K562 (cell line): ENCODE data around the gene FNBP1. TPM values are rescaled to one million over a fixed set of nuclear protein-coding genes. Genes with fewer than 3 reads are reported as not detected.

Experiments used
- ATAC-seq: fragments of 200-7000 bp; cut with Tn5 transposase; 3 replicates; pipeline ENCODE4 v1.9.1; 2020; ENCODE audit warnings: moderate library complexity
- BruUV-seq: library from RNA; stranded (reverse); fragments of 400-500 nt; replicated peaks from 2 replicates; lab custom pipeline; 2021; lab: Mats Ljungman, UMichigan
- CTCF ChIA-PET: fragments of 300-600 bp; formaldehyde crosslinking; extraction: SDS; loops from one replicate; lab custom pipeline; 2021; ENCODE audit warnings: low intra/inter-chr PET ratio; lab: Yijun Ruan, JAX
- POLR2A ChIA-PET: fragments of 300-600, 350-650 bp; sonication (Branson Sonifier 250); formaldehyde crosslinking; extraction: SDS; loops from one replicate; lab custom pipeline; 2021; ENCODE audit warnings: antibody characterized with exemption, inconsistent platforms; lab: Yijun Ruan, JAX
- DNase-seq, 4 experiments: peaks; one replicate each; pipeline versions ENCODE4 v3.0.0 to v3.0.0-alpha.2; 2011 to 2018; ENCODE audit warnings: low spot score in 3 of 4, mixed read lengths in 3 of 4; ENCODE audit errors: extremely low read depth in 1 of 4
- FAIRE-seq: peaks from 2 replicates; lab custom pipeline; 2011; peaks lifted over from hg19 to GRCh38; lab: Jason Lieb, UNC
- H2AFZ ChIP-seq: 2 replicates; pipeline ENCODE4 v1.6.0; 2011; ENCODE audit warnings: low read depth, low read length, control low read depth, inconsistent platforms
- H3K27ac ChIP-seq: fragments of 200-600 bp; 3 replicates; pipeline ENCODE4 v1.8.0; 2011; ENCODE audit warnings: low read depth, mild to moderate bottlenecking, control low read depth, inconsistent platforms, low read length, moderate library complexity, mixed read lengths; ENCODE audit errors: extremely low read depth
- H3K27me3 ChIP-seq, 2 experiments: fragments of 300-600 bp in 1 of 2; 2 replicates in 1 of 2; 3 replicates in 1 of 2; pipeline versions ENCODE4 v1.6.0 to v1.8.0; 2011; ENCODE audit warnings: inconsistent platforms in 2 of 2, low read length in 2 of 2, mild to moderate bottlenecking in 1 of 2, mixed read lengths in 1 of 2, moderate library complexity in 1 of 2; ENCODE audit not compliant: control insufficient read depth in 2 of 2, insufficient read depth in 2 of 2
- H3K36me3 ChIP-seq: fragments of 300-600 bp; 3 replicates; pipeline ENCODE4 v1.8.0; 2011; ENCODE audit warnings: mild to moderate bottlenecking, low read length, inconsistent platforms; ENCODE audit not compliant: control insufficient read depth, insufficient read depth
- H3K4me1 ChIP-seq, 2 experiments: fragments of 200-600 bp in 1 of 2; replicated peaks in 1 of 2; 2 replicates in 1 of 2; 3 replicates in 1 of 2; pipeline versions ENCODE4 v1.5.1 to v1.8.0; 2011; ENCODE audit warnings: inconsistent platforms in 2 of 2, low read length in 2 of 2, mild to moderate bottlenecking in 1 of 2, mixed read lengths in 1 of 2, moderate library complexity in 1 of 2; ENCODE audit not compliant: control insufficient read depth in 2 of 2, insufficient read depth in 2 of 2
- H3K4me2 ChIP-seq: 2 replicates; pipeline ENCODE4 v1.6.1; 2011; ENCODE audit warnings: low read length, control low read depth, inconsistent platforms, mixed read lengths; ENCODE audit not compliant: insufficient read depth
- H3K4me3 ChIP-seq: fragments of 200-600 bp; sonication (generic), shearing (Covaris generic); 2 replicates; pipeline ENCODE4 v1.5.1; 2016; ENCODE audit warnings: control low read depth, inconsistent platforms
- H3K79me2 ChIP-seq: fragments of 200-600 bp; 3 replicates; pipeline ENCODE4 v1.8.0; 2011; ENCODE audit warnings: low read length, inconsistent platforms; ENCODE audit not compliant: control insufficient read depth, insufficient read depth
- H3K9ac ChIP-seq, 2 experiments: 2 replicates each; pipeline versions ENCODE4 v1.6.0 to v1.6.1; 2011; ENCODE audit warnings: low read depth in 2 of 2, low read length in 2 of 2, control low read depth in 1 of 2, inconsistent platforms in 1 of 2, mild to moderate bottlenecking in 1 of 2, mixed read lengths in 1 of 2; ENCODE audit not compliant: insufficient read depth in 1 of 2
- H3K9me1 ChIP-seq: one replicate; pipeline ENCODE4 v1.6.0; 2011; ENCODE audit warnings: inconsistent platforms, mild to moderate bottlenecking, low read length, moderate library complexity; ENCODE audit not compliant: control insufficient read depth, insufficient read depth
- H3K9me3 ChIP-seq: replicated peaks from 2 replicates; pipeline ENCODE4 v1.5.1; 2011; ENCODE audit warnings: low read depth, low read length, inconsistent platforms; ENCODE audit not compliant: control insufficient read depth, insufficient read depth
- H4K20me1 ChIP-seq: replicated peaks from 2 replicates; pipeline ENCODE4 v1.6.1; 2011; ENCODE audit warnings: low read length, inconsistent platforms, mixed read lengths; ENCODE audit not compliant: control insufficient read depth, insufficient read depth
- BHLHE40 ChIP-seq: IDR thresholded peaks from 2 replicates; pipeline ENCODE4 v1.6.1; 2011; ENCODE audit warnings: low read length, improper control_type of control experiment
- DIDO1 ChIP-seq: fragments of 450-650 bp; IDR thresholded peaks from 2 replicates; pipeline ENCODE4 v1.6.1; 2016; ENCODE audit warnings: low read depth, missing biosample characterization, missing genetic modification characterization
- ERF ChIP-seq: fragments of 450-650 bp; formaldehyde crosslinking; IDR thresholded peaks from 2 replicates; pipeline ENCODE4 v1.4.0; 2020; ENCODE audit warnings: mild to moderate bottlenecking, mixed read lengths
- ESRRA ChIP-seq: fragments of 450-650 bp; IDR thresholded peaks from 2 replicates; pipeline ENCODE4 v1.6.1; 2014; ENCODE audit warnings: low read depth, mild to moderate bottlenecking, moderate library complexity, borderline replicate concordance
- EZH2 ChIP-seq: IDR thresholded peaks from 2 replicates; pipeline ENCODE4 v1.6.1; 2012; ENCODE audit warnings: low read depth, mild to moderate bottlenecking, inconsistent platforms, low read length, borderline replicate concordance
- GABPA ChIP-seq: fragments of 200-800 bp; sonication (Bioruptor generic); conservative IDR thresholded peaks from 2 replicates; pipeline ENCODE4 v1.6.1; 2016; ENCODE audit warnings: low read depth, missing genetic modification characterization, missing compliant biosample characterization
- RBM17 ChIP-seq: fragments of 200-400 bp; formaldehyde crosslinking; IDR thresholded peaks from 2 replicates; pipeline ENCODE4 v1.6.1; 2017; ENCODE audit warnings: low read depth, mild to moderate bottlenecking, low read length, borderline replicate concordance
- RBM39 ChIP-seq: fragments of 200-400 bp; formaldehyde crosslinking; optimal IDR thresholded peaks from 2 replicates; pipeline ENCODE3; 2018; ENCODE audit warnings: low read depth, low read length
- WGBS: fragments of 100-300 bp; shearing (Covaris generic); methylation state at CpG from one replicate; pipeline ENCODE4 v1.1.6; 2016; ENCODE audit warnings: low coverage, mixed read lengths; ENCODE audit not compliant: insufficient coverage; ENCODE audit errors: missing lambda C conversion rate; 5-methylcytosine and 5-hydroxymethylcytosine counted together
- in situ Hi-C: fragments of 300-500 bp; cut with MboI; formaldehyde crosslinking; loops from 4 replicates; pipeline ENCODE4 v1.15.0; 2018; ENCODE audit warnings: inconsistent platforms, mixed read lengths
- intact Hi-C: fragments of 100-400 bp; cut with micrococcal nuclease; formaldehyde crosslinking; loops from 2 replicates; pipeline ENCODE4 v1.14.2; 2022
- polyA plus RNA-seq, 8 experiments: library from polyadenylated mRNA; depleted of rRNA in 4 of 8; stranded (reverse) in 5 of 8; unstranded in 3 of 8; fragments of >200 nt; fragmentation: Nextera tagmentation in 2 of 8; fragmentation: Illumina TruSeq in 1 of 8; extraction: Ambion mirVana in 2 of 8; extraction: Trizol in 1 of 8; gene quantifications; 2 replicates each; pipeline versions ENCODE4 v1.2.1 to v1.2.3, GENCODE V29; 2011 to 2014; ENCODE audit warnings: inconsistent platforms in 1 of 8, missing spikeins in 1 of 8
- total RNA-seq, 7 experiments: library from RNA; depleted of rRNA in 6 of 7; stranded (reverse); fragments of >200 nt in 6 of 7; fragmentation: Illumina TruSeq in 2 of 7; extraction: Trizol in 2 of 7; gene quantifications; 2 replicates each; pipeline versions ENCODE4 v1.2.1 to v1.2.3, GENCODE V29; 2011 to 2021; ENCODE audit warnings: low replicate concordance in 1 of 7
- TF ChIP-seq, protein P1 (sequence below): sonication (generic); formaldehyde crosslinking; IDR thresholded peaks from 2 replicates; pipeline ENCODE4 v1.8.0; 2022; ENCODE audit warnings: missing genetic modification reagents, mild to moderate bottlenecking, borderline replicate concordance

The FNBP1 gene
- total and polyA plus RNA-seq, 9 of the 15 experiments (the other 6 are each of a cell fraction or from before 2014, with no cell fraction given) = 1.8 to 14.9 (median 7.6) TPM

DNA sequence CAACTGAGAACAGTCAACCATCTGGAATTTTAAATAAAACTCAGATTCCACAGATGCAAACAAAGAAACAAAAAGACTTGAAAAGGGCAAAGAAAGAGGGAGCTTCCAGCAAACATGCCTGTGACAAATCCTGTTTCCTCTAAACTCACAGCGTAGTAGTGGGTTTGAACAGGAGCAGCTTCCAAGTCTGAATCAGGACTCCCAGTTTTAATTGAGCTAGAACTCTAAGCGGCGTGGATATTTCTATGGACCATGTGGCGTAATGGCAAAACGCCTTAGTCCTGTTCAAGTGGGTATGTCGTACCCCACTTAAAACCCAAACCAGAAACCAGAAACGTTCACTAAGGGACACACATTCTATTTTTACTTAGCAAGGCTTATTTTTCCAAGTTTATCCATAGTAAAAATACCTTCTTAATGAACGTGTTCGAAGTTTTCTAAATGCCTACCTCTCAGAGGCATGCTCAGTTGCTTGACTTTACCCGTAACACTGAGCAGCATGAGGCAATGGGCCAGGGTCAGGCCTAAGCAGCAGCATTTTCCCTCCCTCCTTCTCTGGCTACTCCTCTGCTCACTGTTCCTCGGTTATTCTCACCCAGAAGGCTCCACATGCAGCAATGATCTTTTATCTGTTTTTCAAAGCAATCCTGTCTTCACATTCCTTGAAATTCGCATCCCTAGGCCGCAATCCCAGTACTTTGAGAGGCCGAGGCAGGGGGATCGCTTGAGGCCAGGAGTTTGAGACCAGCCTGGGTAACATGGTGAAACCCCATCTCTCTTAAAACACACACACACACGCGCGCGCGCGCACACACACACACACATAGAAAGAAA, 77.9 kb downstream of the FNBP1 start:
- ChIA-PET CTCF (no interaction called here), POLR2A (interaction anchor here (0.6 to 1.1 kb wide), 2 partner anchors 9 to 102 kb away, joined by 3 read pairs; no protein-coding TSS in a partner anchor)
- H3K36me3 ChIP-seq = no peaks in the 10 kb centered on the region
- DNase-seq (no peak), ATAC-seq (no peak)
- intact Hi-C loops (no loop called here), in situ Hi-C loops (no loop called here)
- H3K79me2 ChIP-seq = no peaks in the 10 kb centered on the region
- H2AFZ ChIP-seq = no peak overlapping the region
- H3K9ac ChIP-seq = no peak overlapping the region
- H3K27ac ChIP-seq = no peak overlapping the region
- H3K9me3 ChIP-seq = no peaks in the 10 kb centered on the region
- BruUV-seq = no TSS peak
- 76% methylated on average over 17 of the region's 21 CpGs for WGBS
- no peak overlapping the region for H3K4me3 ChIP-seq
- no peaks in the 10 kb centered on the region for H3K9me1 ChIP-seq
- H3K4me1 ChIP-seq = peaks cover 0 to 18% of the 10 kb centered on the region in 2 experiments; a peak in 4 of 5 replicates
- TF ChIP-seq RBM39 (no peak), BHLHE40 (no peak), EZH2 (no peak), ESRRA (no peak), ERF (CRISPR knock-in tag) (no peak), DIDO1 (tag) (no peak), GABPA (tag) (no peak), RBM17 (no peak)
- TF ChIP-seq, protein P1, sequence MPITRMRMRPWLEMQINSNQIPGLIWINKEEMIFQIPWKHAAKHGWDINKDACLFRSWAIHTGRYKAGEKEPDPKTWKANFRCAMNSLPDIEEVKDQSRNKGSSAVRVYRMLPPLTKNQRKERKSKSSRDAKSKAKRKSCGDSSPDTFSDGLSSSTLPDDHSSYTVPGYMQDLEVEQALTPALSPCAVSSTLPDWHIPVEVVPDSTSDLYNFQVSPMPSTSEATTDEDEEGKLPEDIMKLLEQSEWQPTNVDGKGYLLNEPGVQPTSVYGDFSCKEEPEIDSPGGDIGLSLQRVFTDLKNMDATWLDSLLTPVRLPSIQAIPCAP = no peak
- TF ChIP-seq, all 486 proteins: peak for 0
- Histone ChIP-seq H3K4me2 (no peak overlapping the region), H4K20me1 (no peaks in the 10 kb centered on the region), H3K27me3 (no peaks in the 10 kb centered on the region)
- no peak for FAIRE-seq
